ENCODE data around the gene AZIN2. TPM values are rescaled to one million over a fixed set of nuclear protein-coding genes. Genes with fewer than 3 reads are reported as not detected.

The AZIN2 gene
- total and polyA plus RNA-seq, 2 of the 13 experiments (the other 11 are each of a cell fraction or from before 2014, with no cell fraction given) = 1.7 to 3.5 TPM

GRCh38 chr1:33036526-33037503 is 44.1 kb upstream of the AZIN2 start, which contains the start of gene AK2 (continued):
- TF ChIP-seq RCOR2 (CRISPR knock-in tag; IDR thresholded peaks at IDR 0.05) (peak; percentile 37; the same call in 1 of the 2 replicates), NAIF1 (CRISPR knock-in tag; IDR thresholded peaks at IDR 0.05; ENCODE audit: borderline replicate concordance) (peak; percentile 88), ZNF772 (CRISPR knock-in tag; IDR thresholded peaks at IDR 0.05) (peak; percentile 97), NFYC (CRISPR knock-in tag; IDR thresholded peaks at IDR 0.05) (peak; percentile 99), KDM3A (CRISPR knock-in tag; IDR thresholded peaks at IDR 0.05; ENCODE audit: low read depth) (no peak; the same call in 1 of the 2 replicates), ZNF768 (CRISPR knock-in tag; IDR thresholded peaks at IDR 0.05) (peak; percentile 80; the same call in 1 of the 2 replicates), FOSL1 (CRISPR knock-in tag; IDR thresholded peaks at IDR 0.05; ENCODE audit: borderline replicate concordance) (no peak), FIP1L1 (IDR thresholded peaks at IDR 0.05; ENCODE audit: borderline replicate concordance, insufficient read depth, low read depth, low read length) (no peak), SALL1 (CRISPR knock-in tag; IDR thresholded peaks at IDR 0.05) (peak; percentile 91), SUZ12 (IDR thresholded peaks at IDR 0.05; ENCODE audit: low read depth, low read length) (no peak), NR3C1 (CRISPR knock-in tag; IDR thresholded peaks at IDR 0.05) (no peak), TRIM22 (IDR thresholded peaks at IDR 0.05) (no peak), ARHGAP35 (CRISPR knock-in tag; IDR thresholded peaks at IDR 0.05; ENCODE audit: borderline replicate concordance) (peak; percentile 95; the same call in 1 of the 2 replicates), ZNF547 (CRISPR knock-in tag; IDR thresholded peaks at IDR 0.05) (peak; percentile 98), HOXA5 (CRISPR knock-in tag; IDR thresholded peaks at IDR 0.05) (peak; percentile 69), ZNF232 (CRISPR knock-in tag; IDR thresholded peaks at IDR 0.05; ENCODE audit: borderline replicate concordance) (peak; percentile 95), TERF1 (CRISPR knock-in tag; IDR thresholded peaks at IDR 0.05) (0 out of 2 replicates have a peak, but pooled peaks have one; percentile 5), ZNF605 (CRISPR knock-in tag; IDR thresholded peaks at IDR 0.05) (peak; percentile 90; the same call in 1 of the 2 replicates), SRSF9 (IDR thresholded peaks at IDR 0.05; ENCODE audit: borderline replicate concordance, insufficient read depth, low read depth, low read length, poor library complexity, severe bottlenecking) (no peak), JUND (CRISPR knock-in tag; IDR thresholded peaks at IDR 0.05) (peak; percentile 43; the same call in 1 of the 2 replicates), ZSCAN29 (CRISPR knock-in tag; conservative IDR thresholded peaks at IDR 0.05) (peak; percentile 68; the same call in 1 of the 2 replicates), ZKSCAN5 (CRISPR knock-in tag; IDR thresholded peaks at IDR 0.05) (0 out of 2 replicates have a peak, but pooled peaks have one; percentile 18), MYC (CRISPR knock-in tag; IDR thresholded peaks at IDR 0.05; ENCODE audit: borderline replicate concordance) (peak; percentile 94), PHF8 (CRISPR knock-in tag; IDR thresholded peaks at IDR 0.05) (peak; percentile 86), ZNF841 (CRISPR knock-in tag; IDR thresholded peaks at IDR 0.05; ENCODE audit: borderline replicate concordance) (peak; percentile 90), ATF5 (CRISPR knock-in tag; IDR thresholded peaks at IDR 0.05; ENCODE audit: low read depth) (peak; percentile 96), ZMYM3 (CRISPR knock-in tag; IDR thresholded peaks at IDR 0.05) (peak; percentile 78), SYNCRIP (IDR thresholded peaks at IDR 0.05; ENCODE audit: insufficient read depth, low read depth, low read length) (no peak)

All from HepG2 (cell line).